Endothelial cell of umbilical vein (primary cell): ENCODE results near the gene TMEM40.

Source experiments
- CTCF ChIP-seq, 2 donors: IDR thresholded peaks; 1 replicate in 1 of 2; 2 replicates in 1 of 2; pipeline ENCODE4 v1.5.1; 2011; ENCODE audit warnings: low read length in 2 of 2, mild to moderate bottlenecking in 2 of 2, moderate library complexity in 2 of 2, control low read depth in 1 of 2, inconsistent platforms in 1 of 2, low read depth in 1 of 2; ENCODE audit not compliant: insufficient read depth in 1 of 2; ENCODE audit errors: extremely low read depth in 1 of 2
- FOS ChIP-seq: IDR thresholded peaks from 2 replicates; pipeline ENCODE4 v1.6.1; 2011; ENCODE audit warnings: mild to moderate bottlenecking, low read length, moderate library complexity, borderline replicate concordance; ENCODE audit not compliant: insufficient read depth
- MAX ChIP-seq: IDR thresholded peaks from 2 replicates; pipeline ENCODE4 v1.6.1; 2011; ENCODE audit not compliant: insufficient read depth, insufficient read length
- MYC ChIP-seq: IDR thresholded peaks from one replicate; pipeline ENCODE4 v1.6.1; 2011; ENCODE audit warnings: mild to moderate bottlenecking, low read depth, low read length
- POLR2A ChIP-seq: IDR thresholded peaks from 2 replicates; pipeline ENCODE4 v1.6.1; 2012; ENCODE audit warnings: low read depth, mild to moderate bottlenecking, control low read depth, low read length

- TF ChIP-seq MAX (no peak), CTCF (IDR thresholded peaks at IDR 0.05; ENCODE audit: extremely low read depth in 1 of 2, insufficient read depth in 1 of 2, low read depth in 1 of 2, low read length in 2 of 2) (no peak), POLR2A (no peak), FOS (no peak), MYC (no peak)
These were observed 14.7 kb downstream of the TMEM40 start for GRCh38 chr3:12744326-12744725.
